ENCODE measurements around the gene RAF1.

DNA sequence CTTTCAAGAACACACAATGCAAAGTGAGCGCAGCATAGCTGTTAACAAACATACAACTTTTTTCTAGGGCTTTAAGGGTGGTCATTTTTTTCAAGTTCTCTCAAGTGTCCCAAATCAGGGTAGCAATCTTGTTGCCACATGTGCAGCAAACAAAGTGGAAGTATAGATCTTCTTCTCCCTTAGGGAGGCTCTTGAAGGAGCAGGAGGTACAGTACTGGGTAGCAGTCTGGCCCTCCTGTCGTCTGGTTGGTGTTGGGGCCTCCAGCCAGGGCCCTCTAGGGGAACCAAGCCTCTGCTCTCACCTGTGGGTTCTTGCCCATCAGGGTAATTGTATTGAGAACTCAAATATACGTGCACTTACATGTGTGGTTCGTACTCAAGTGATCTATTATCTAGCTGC is 81.2 kb downstream of the RAF1 start:
- TF ChIP-seq EZH2 (IDR thresholded peaks at IDR 0.05; ENCODE audit: low read depth, unreplicated experiment) (no peak), POLR2AphosphoS5 (IDR thresholded peaks at IDR 0.05; ENCODE audit: low read depth) (no peak)
- TF ChIP-seq, protein P1, sequence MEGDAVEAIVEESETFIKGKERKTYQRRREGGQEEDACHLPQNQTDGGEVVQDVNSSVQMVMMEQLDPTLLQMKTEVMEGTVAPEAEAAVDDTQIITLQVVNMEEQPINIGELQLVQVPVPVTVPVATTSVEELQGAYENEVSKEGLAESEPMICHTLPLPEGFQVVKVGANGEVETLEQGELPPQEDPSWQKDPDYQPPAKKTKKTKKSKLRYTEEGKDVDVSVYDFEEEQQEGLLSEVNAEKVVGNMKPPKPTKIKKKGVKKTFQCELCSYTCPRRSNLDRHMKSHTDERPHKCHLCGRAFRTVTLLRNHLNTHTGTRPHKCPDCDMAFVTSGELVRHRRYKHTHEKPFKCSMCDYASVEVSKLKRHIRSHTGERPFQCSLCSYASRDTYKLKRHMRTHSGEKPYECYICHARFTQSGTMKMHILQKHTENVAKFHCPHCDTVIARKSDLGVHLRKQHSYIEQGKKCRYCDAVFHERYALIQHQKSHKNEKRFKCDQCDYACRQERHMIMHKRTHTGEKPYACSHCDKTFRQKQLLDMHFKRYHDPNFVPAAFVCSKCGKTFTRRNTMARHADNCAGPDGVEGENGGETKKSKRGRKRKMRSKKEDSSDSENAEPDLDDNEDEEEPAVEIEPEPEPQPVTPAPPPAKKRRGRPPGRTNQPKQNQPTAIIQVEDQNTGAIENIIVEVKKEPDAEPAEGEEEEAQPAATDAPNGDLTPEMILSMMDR (conservative IDR thresholded peaks at IDR 0.05; ENCODE audit: low read depth in 2 of 2): no peak
